Cardiac muscle cell (in vitro differentiated cells and primary cell): ENCODE data around the gene NDUFV3. TPM values are rescaled to one million over a fixed set of nuclear protein-coding genes. Genes with fewer than 3 reads are reported as not detected.
"Not testable (repeated sequence)": the region's sequence is repeated elsewhere in the genome, so short reads cannot be mapped to it uniquely, and the experiment has no call there.

Experiments used
- DNase-seq, 2 donors: peaks; one replicate each; pipeline versions ENCODE4 v3.0.0 to v3.0.0-alpha.2; 2010 to 2017; ENCODE audit warnings: low read depth in 1 of 2, low spot score in 1 of 2
- H3K27ac ChIP-seq: fragments of 200-600 bp; sonication (generic); 2 replicates; pipeline ENCODE4 v1.5.1; 2016
- H3K27me3 ChIP-seq: fragments of 200-600 bp; sonication (generic); 2 replicates; pipeline ENCODE4 v1.6.0; 2016; ENCODE audit warnings: control low read depth
- H3K36me3 ChIP-seq: fragments of 200-600 bp; sonication (generic); 2 replicates; pipeline ENCODE4 v1.5.1; 2016; ENCODE audit warnings: control low read depth
- H3K4me1 ChIP-seq: fragments of 200-600 bp; sonication (generic); 2 replicates; pipeline ENCODE4 v1.8.1; 2017; ENCODE audit warnings: low read depth, mild to moderate bottlenecking, mixed run types
- H3K4me3 ChIP-seq: fragments of 200-600 bp; sonication (generic); 2 replicates; pipeline ENCODE4 v1.5.1; 2016; ENCODE audit warnings: mild to moderate bottlenecking
- H3K9me3 ChIP-seq: fragments of 200-600 bp; sonication (generic); 2 replicates; pipeline ENCODE4 v1.5.1; 2017; ENCODE audit warnings: low read depth, mild to moderate bottlenecking, control low read depth
- polyA plus RNA-seq: library from polyadenylated mRNA; unstranded; fragments of >200 nt; fragmentation: Nextera tagmentation; extraction: Ambion mirVana; gene quantifications from 2 replicates; pipeline ENCODE4 v1.2.1, GENCODE V29; 2016
- total RNA-seq: library from RNA; depleted of rRNA; stranded (reverse); fragments of >200 nt; gene quantifications from 2 replicates; pipeline ENCODE4 v1.2.3, GENCODE V29; 2016
- TF ChIP-seq, protein P1 (sequence below): IDR thresholded peaks from 2 replicates; pipeline ENCODE4 v1.5.1; 2012; ENCODE audit warnings: low read depth, mild to moderate bottlenecking, low read length

NDUFV3 gene
- total and polyA plus RNA-seq, 2 experiments from 2014 or later, result 28.9 to 55.1 TPM

DNA sequence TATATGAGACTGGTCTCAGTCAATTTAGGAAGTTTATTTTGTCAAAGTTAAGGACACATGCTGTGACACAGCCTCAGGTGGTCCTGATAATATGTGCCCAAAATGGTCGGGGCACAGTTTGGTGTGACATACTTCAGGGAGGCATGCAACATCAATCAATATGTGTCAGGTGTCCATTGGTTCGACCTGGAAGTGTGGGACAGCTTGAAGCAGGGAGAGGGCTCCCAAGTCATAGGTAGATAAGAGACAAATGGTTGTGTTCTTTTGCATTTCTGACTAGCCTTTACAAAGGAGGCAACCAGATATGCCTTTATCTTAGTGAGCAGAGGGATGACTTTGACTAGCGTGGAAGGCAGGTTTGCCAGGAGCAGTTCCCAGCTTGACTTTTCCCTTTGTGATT, 36.9 kb downstream of the NDUFV3 start:
- TF ChIP-seq, protein P1, sequence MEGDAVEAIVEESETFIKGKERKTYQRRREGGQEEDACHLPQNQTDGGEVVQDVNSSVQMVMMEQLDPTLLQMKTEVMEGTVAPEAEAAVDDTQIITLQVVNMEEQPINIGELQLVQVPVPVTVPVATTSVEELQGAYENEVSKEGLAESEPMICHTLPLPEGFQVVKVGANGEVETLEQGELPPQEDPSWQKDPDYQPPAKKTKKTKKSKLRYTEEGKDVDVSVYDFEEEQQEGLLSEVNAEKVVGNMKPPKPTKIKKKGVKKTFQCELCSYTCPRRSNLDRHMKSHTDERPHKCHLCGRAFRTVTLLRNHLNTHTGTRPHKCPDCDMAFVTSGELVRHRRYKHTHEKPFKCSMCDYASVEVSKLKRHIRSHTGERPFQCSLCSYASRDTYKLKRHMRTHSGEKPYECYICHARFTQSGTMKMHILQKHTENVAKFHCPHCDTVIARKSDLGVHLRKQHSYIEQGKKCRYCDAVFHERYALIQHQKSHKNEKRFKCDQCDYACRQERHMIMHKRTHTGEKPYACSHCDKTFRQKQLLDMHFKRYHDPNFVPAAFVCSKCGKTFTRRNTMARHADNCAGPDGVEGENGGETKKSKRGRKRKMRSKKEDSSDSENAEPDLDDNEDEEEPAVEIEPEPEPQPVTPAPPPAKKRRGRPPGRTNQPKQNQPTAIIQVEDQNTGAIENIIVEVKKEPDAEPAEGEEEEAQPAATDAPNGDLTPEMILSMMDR, result no peak
- Histone ChIP-seq H3K27ac (no peak overlapping the region), H3K27me3 (no peaks in the 10 kb centered on the region), H3K36me3 (no peaks in the 10 kb centered on the region), H3K9me3 (no peaks in the 10 kb centered on the region), H3K4me1 (peaks cover 16% of the 10 kb centered on the region), H3K4me3 (no peak overlapping the region)
- no peak for DNase-seq

DNA sequence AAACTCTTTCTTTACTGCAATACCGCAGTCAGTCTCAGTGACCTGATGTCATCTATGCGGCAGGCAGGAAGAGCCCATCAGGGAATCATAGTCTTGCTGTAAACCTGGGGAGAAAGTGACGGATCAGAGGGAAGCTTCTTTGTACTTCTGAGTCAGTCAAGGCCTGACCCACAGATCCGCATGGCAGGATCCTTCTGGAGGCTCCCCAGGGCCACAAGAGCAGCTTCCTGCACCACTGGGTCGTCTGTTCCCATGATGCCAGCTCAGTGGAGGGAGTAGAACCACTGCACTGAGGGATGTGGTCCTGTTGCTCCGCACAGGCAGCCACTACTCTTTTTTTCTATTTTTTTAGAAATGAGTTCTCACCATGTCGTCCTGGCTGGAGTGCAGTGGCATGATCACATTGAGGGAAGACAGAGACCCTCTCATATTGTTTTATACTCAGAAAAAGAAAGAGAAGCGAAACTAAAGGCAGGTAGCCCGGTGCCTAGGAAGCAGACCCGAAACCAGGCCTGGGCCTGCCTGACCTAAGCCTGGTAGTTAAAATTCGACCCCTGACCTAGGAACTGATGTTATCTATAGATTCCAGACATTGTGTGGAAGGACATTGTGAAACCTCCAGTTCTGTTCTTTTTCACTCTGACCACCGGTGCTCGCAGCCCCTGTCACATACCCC, 38.6 kb downstream of the NDUFV3 start:
- DNase-seq, result no peak
- H3K9me3 ChIP-seq, result no peaks in the 10 kb centered on the region
- H3K36me3 ChIP-seq, result no peaks in the 10 kb centered on the region
- peaks cover 20% of the 10 kb centered on the region for H3K4me1 ChIP-seq
- H3K27me3 ChIP-seq, result no peaks in the 10 kb centered on the region
- no peak overlapping the region for H3K4me3 ChIP-seq
- peak overlapping the region; percentile 73 for H3K27ac ChIP-seq
- TF ChIP-seq, protein P1, result no peak

DNA sequence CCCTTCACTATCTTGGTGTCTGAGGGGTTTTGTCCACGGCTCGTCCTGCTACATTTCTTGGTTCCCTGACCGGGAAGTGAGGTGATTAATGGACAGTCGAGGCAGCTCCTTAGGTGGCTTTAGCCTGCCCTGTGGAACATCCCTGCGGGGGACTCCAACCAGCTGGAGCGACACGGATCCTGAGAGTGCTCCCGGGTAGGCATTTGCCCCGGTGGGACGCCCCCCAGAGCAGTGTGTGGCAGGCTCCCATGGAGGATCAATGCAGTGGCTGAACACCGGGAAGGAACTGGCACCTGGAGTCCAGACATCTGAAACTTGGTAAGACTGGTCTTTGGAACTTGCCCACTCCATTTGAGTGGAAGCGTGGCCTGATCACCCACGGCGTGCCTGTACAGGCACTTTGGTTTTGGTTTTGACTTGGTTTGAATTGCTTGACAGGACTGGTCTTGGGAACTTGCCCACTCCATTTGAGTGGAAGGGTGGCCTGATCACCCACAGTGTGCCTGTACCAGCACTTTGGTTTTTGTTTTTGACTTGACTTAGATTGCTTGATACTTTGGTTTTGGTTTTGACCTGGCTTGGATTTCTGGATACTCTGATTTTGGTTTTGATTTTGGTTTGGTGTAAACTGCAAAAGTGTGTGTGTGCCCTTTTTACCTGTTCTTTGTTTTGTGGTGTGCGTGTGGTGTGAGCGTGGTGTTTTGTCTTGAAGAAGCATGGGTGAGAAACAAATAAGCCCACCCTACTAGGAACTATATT, 39.4 kb downstream of the NDUFV3 start:
- DNase-seq, H3K9me3 ChIP-seq, H3K4me3 ChIP-seq, H3K27me3 ChIP-seq, H3K36me3 ChIP-seq: not testable (repeated sequence)
- Histone ChIP-seq H3K4me1 (peaks cover 29% of the 10 kb centered on the region), H3K27ac (peak overlapping the region; percentile 73)

DNA sequence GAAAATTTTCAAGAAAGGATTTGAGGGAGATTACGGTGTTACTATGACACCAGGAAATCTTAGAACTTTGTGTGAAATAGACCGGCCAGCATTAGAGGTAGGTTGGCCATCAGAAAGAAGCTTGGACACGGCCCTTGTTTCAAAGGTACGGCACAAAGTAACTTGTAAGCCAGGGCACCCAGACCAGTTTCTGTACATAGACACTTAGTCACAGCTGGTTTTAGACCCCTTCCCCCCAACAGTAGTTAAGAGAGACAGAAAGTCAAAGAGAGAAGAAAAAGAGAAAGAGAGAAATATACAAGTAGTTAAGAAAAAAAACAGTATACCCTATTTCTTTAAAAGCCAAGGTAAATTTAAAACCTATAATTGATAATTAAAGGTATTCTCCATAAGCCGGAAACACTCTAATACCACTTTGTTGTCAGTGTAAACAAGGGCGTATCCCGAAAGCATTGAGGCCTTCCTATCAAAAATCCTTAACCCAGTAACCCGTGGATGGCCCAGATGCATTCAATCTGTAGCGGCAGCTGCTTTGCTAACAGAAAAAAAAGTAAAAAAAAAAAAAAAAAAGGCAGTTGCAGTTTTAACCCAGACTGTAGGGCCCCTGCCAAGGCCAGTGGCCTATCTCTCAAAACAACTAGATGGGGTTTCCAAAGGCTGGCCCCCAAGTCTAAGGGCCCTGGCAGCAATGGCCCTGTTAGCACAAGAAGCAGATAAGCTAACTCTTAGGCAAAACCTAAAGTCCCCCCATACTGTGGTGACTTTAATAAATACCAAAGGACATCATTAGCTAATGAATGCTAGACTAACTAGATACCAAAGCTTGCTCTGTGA, 40.2 kb downstream of the NDUFV3 start:
- peak overlapping the region; percentile 73 for H3K27ac ChIP-seq
- not testable (repeated sequence) for H3K27me3 ChIP-seq, H3K9me3 ChIP-seq, H3K36me3 ChIP-seq, H3K4me3 ChIP-seq
- H3K4me1 ChIP-seq, result peaks cover 33% of the 10 kb centered on the region
- peak in 1 of 2 donors; percentile 9 for DNase-seq

DNA sequence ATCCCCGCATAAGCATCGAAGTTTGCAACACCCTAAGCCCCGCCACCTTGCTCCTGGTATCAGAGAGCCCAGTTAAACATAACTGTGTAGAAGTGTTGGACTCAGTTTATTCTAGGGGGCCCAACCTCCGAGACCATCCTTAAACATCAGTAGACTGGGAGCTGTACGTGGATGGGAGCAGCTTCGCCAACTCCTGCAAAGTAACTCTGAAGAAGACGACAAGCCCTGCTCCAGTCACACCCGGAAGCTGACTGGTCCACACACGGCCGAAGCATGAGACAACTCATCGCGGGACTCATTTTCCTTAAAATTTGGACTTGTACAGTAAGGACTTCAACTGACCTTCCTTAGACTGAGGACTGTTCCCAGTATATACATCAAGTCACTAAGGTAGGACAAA, 40.9 kb downstream of the NDUFV3 start:
- H3K36me3 ChIP-seq, DNase-seq, H3K9me3 ChIP-seq, H3K27ac ChIP-seq, H3K27me3 ChIP-seq, H3K4me3 ChIP-seq: not testable (repeated sequence)
- peaks cover 33% of the 10 kb centered on the region for H3K4me1 ChIP-seq

DNA sequence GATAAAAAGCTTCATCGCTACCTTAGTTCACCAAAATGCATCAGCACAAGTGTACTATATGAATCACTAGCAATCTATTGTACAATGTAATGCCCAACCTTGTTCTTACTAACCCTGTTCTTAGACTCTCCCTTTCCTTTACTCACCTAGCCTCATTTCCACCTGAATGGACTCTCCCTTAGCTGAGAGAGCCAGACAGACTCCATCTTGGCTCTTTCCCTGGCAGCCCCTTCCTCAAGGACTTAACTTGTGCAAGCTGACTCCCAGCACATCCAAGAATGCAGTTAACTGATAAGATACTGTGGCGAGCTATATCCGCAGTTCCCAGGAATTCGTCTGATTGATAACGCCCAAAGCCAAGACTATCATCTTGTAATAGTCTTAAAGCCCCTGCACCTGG, 43.3 kb downstream of the NDUFV3 start:
- H3K9me3 ChIP-seq, DNase-seq, H3K36me3 ChIP-seq, H3K27me3 ChIP-seq, H3K4me3 ChIP-seq: not testable (repeated sequence)
- Histone ChIP-seq H3K4me1 (peaks cover 33% of the 10 kb centered on the region), H3K27ac (peak overlapping the region; percentile 95)

DNA sequence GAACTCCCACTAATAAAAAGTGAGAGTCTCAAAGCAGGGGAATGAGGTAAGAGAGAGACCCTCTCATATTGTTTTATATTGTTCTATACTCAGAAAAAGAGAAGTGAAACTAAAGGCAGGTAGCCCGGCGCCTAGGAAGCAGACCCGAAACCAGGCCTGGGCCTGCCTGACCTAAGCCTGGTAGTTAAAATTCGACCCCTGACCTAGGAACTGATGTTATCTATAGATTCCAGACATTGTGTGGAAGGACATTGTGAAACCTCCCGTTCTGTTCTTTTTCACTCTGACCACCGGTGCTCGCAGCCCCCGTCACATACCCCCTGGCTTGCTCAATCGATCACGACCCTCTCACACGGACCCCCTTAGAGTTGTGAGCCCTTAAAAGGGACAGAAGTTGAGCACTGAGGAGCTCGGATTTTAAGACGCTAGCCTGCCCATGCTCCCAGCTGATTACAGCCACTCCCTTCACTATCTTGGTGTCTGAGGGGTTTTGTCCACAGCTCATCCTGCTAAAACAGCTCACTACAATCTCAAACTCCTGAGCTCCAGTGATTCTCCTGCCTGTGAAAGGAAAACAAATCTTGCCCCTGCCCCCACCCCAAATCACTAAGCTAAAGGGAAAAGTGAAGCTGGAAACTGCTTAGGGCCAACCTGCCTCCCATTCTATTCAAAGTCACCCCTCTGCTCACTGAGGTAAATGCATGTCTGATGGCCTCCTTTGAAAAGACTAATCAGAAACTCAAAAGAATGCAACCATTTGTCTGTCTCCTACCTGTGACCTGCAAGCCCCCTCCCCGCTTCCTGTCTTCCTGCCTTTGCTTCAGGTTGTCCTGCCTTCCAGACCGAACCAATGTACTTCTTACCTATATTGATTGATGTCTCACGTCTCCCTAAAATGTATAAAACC, 44.2 kb downstream of the NDUFV3 start:
- not testable (repeated sequence) for H3K36me3 ChIP-seq, H3K4me3 ChIP-seq, H3K27me3 ChIP-seq, DNase-seq, H3K9me3 ChIP-seq
- Histone ChIP-seq H3K4me1 (peaks cover 28% of the 10 kb centered on the region), H3K27ac (peak overlapping the region; percentile 95)
